Measurements from ENCODE around the gene ATF7.

GRCh38 chr12:53483979-53484377, 142.2 kb downstream of the ATF7 start:
- no peak for TF ChIP-seq CTCF (conservative IDR thresholded peaks at IDR 0.05; ENCODE audit: low read depth, low read length)
- TF ChIP-seq EZH2 (IDR thresholded peaks at IDR 0.05; ENCODE audit: borderline replicate concordance, low read depth, low read length, poor library complexity, severe bottlenecking) = no peak
